IMR-90 (cell line): ENCODE measurements around the gene EXT2. TPM values are rescaled to one million over a fixed set of nuclear protein-coding genes. Genes with fewer than 3 reads are reported as not detected.
A peak's percentile ranks its signal among the peaks of the same experiment; 100 is the strongest.

ENCODE experiments used
- ATAC-seq: fragments of 200-7000 bp; cut with Tn5 transposase; 2 replicates; pipeline ENCODE4 v1.9.1; 2020; ENCODE audit warnings: low read depth, mild to moderate bottlenecking, moderate library complexity
- BruUV-seq: library from RNA; stranded (reverse); fragments of 400-500 nt; replicated peaks from 2 replicates; lab custom pipeline; 2021; lab: Mats Ljungman, UMichigan
- CTCF ChIA-PET: fragments of 300-600 bp; formaldehyde crosslinking; extraction: SDS; loops from one replicate; lab custom pipeline; 2021; ENCODE audit warnings: antibody characterized with exemption; lab: Yijun Ruan, JAX
- POLR2A ChIA-PET: fragments of 300-600 bp; sonication (Branson Sonifier 250); formaldehyde crosslinking; loops from one replicate; lab custom pipeline; 2022; ENCODE audit warnings: antibody characterized with exemption; ENCODE audit not compliant: unreplicated experiment; lab: Charles Lee
- DNase-seq: peaks from one replicate; pipeline ENCODE4 v3.0.0; 2013
- H2AFZ ChIP-seq: replicated peaks from 2 replicates; pipeline ENCODE3; 2013; ENCODE audit warnings: low read length, mild to moderate bottlenecking; ENCODE audit not compliant: poor library complexity
- H2AK5ac ChIP-seq: 2 replicates; pipeline ENCODE4 v1.6.1; 2013; ENCODE audit warnings: low read depth, low read length, inconsistent platforms
- H2AK9ac ChIP-seq: replicated peaks from 2 replicates; pipeline ENCODE3; 2013; ENCODE audit warnings: mild to moderate bottlenecking, low read depth, low read length, moderate library complexity; ENCODE audit not compliant: poor library complexity
- H2BK120ac ChIP-seq: 2 replicates; pipeline ENCODE4 v1.6.1; 2013; ENCODE audit warnings: low read depth, low read length, inconsistent platforms
- H2BK15ac ChIP-seq: 3 replicates; pipeline ENCODE4 v1.6.1; 2013; ENCODE audit warnings: low read depth, low read length, inconsistent platforms
- H2BK20ac ChIP-seq: 2 replicates; pipeline ENCODE4 v1.6.1; 2013; ENCODE audit warnings: low read depth, mild to moderate bottlenecking, inconsistent platforms, low read length, moderate library complexity
- H2BK5ac ChIP-seq: 2 replicates; pipeline ENCODE4 v1.6.1; 2013; ENCODE audit warnings: mild to moderate bottlenecking, low read depth, low read length, inconsistent platforms; ENCODE audit not compliant: poor library complexity, severe bottlenecking
- H3K14ac ChIP-seq: replicated peaks from 2 replicates; pipeline ENCODE4 v1.6.1; 2013; ENCODE audit warnings: low read depth, low read length, inconsistent platforms
- H3K18ac ChIP-seq: 2 replicates; pipeline ENCODE4 v1.6.1; 2013; ENCODE audit warnings: low read depth, low read length, control low read depth
- H3K23ac ChIP-seq: 2 replicates; pipeline ENCODE4 v1.6.1; 2013; ENCODE audit warnings: low read depth, low read length, inconsistent platforms
- H3K27ac ChIP-seq: 2 replicates; pipeline ENCODE4 v1.5.1; 2013; ENCODE audit warnings: mild to moderate bottlenecking, control low read depth, low read length; ENCODE audit not compliant: insufficient read depth
- H3K27me3 ChIP-seq: 2 replicates; pipeline ENCODE4 v1.6.1; 2013; ENCODE audit warnings: low read length; ENCODE audit not compliant: control insufficient read depth, insufficient read depth
- H3K36me3 ChIP-seq: 2 replicates; pipeline ENCODE4 v1.6.1; 2013; ENCODE audit warnings: low read length, mixed read lengths; ENCODE audit not compliant: control insufficient read depth, insufficient read depth
- H3K4ac ChIP-seq: 2 replicates; pipeline ENCODE4 v1.6.1; 2013; ENCODE audit warnings: low read depth, low read length, inconsistent platforms
- H3K4me1 ChIP-seq: 2 replicates; pipeline ENCODE4 v1.6.1; 2013; ENCODE audit warnings: low read length, mixed read lengths; ENCODE audit not compliant: control insufficient read depth, insufficient read depth
- H3K4me2 ChIP-seq: 2 replicates; pipeline ENCODE4 v1.6.1; 2013; ENCODE audit warnings: low read depth, mild to moderate bottlenecking, control low read depth, low read length, moderate library complexity
- H3K4me3 ChIP-seq: 2 replicates; pipeline ENCODE4 v1.5.1; 2013; ENCODE audit warnings: low read depth, mild to moderate bottlenecking, control low read depth, low read length, moderate library complexity; ENCODE audit not compliant: insufficient read depth
- H3K56ac ChIP-seq: 2 replicates; pipeline ENCODE4 v1.6.1; 2013; ENCODE audit warnings: low read length, inconsistent platforms; ENCODE audit not compliant: insufficient read depth; ENCODE audit errors: extremely low read depth
- H3K79me1 ChIP-seq, 2 experiments: 2 replicates each; pipeline ENCODE4 v1.6.1; 2013; ENCODE audit warnings: low read length in 2 of 2, inconsistent platforms in 1 of 2, low read depth in 1 of 2
- H3K9ac ChIP-seq: 2 replicates; pipeline ENCODE4 v1.6.1; 2013; ENCODE audit warnings: low read depth, low read length, control low read depth
- H3K9me1 ChIP-seq: 2 replicates; pipeline ENCODE4 v1.6.1; 2013; ENCODE audit warnings: low read length, inconsistent platforms; ENCODE audit not compliant: insufficient read depth
- H3K9me3 ChIP-seq: 2 replicates; pipeline ENCODE4 v1.6.1; 2013; ENCODE audit warnings: low read length; ENCODE audit not compliant: control insufficient read depth, insufficient read depth
- H4K20me1 ChIP-seq: 2 replicates; pipeline ENCODE4 v1.6.1; 2013; ENCODE audit warnings: low read length, inconsistent platforms; ENCODE audit not compliant: insufficient read depth
- H4K5ac ChIP-seq: 2 replicates; pipeline ENCODE4 v1.6.1; 2013; ENCODE audit warnings: mild to moderate bottlenecking, low read depth, low read length, control low read depth
- H4K8ac ChIP-seq, 2 experiments: 2 replicates each; pipeline ENCODE4 v1.6.1; 2013; ENCODE audit warnings: low read depth in 2 of 2, low read length in 2 of 2, control low read depth in 1 of 2, inconsistent platforms in 1 of 2
- H4K91ac ChIP-seq: 2 replicates; pipeline ENCODE4 v1.6.1; 2013; ENCODE audit warnings: low read depth, low read length, inconsistent platforms; ENCODE audit not compliant: insufficient read depth
- BHLHE40 ChIP-seq: fragments of 150-350 bp; IDR thresholded peaks from 2 replicates; pipeline ENCODE4 v1.6.1; 2016; ENCODE audit warnings: mild to moderate bottlenecking, low read depth, low read length
- CEBPB ChIP-seq: IDR thresholded peaks from 2 replicates; pipeline ENCODE4 v1.6.1; 2012; ENCODE audit warnings: low read depth, low read length, improper control_type of control experiment
- CHD1 ChIP-seq: IDR thresholded peaks from 2 replicates; pipeline ENCODE4 v1.6.1; 2012; ENCODE audit warnings: low read depth, low read length, improper control_type of control experiment
- CTCF ChIP-seq: conservative IDR thresholded peaks from 2 replicates; pipeline ENCODE4 v1.5.1; 2012; ENCODE audit warnings: mild to moderate bottlenecking, low read depth, low read length, improper control_type of control experiment
- ELK1 ChIP-seq: fragments of 150-350 bp; IDR thresholded peaks from 2 replicates; pipeline ENCODE4 v1.6.1; 2016; ENCODE audit warnings: low read depth, mild to moderate bottlenecking, low read length, moderate library complexity, borderline replicate concordance
- FOS ChIP-seq: fragments of 150-350 bp; IDR thresholded peaks from 2 replicates; pipeline ENCODE4 v1.6.1; 2016; ENCODE audit warnings: low read depth, low read length
- MXI1 ChIP-seq: IDR thresholded peaks from 2 replicates; pipeline ENCODE4 v1.6.1; 2012; ENCODE audit warnings: low read depth, mild to moderate bottlenecking, low read length, moderate library complexity, borderline replicate concordance
- NFE2L2 ChIP-seq: fragments of 150-350 bp; IDR thresholded peaks from 2 replicates; pipeline ENCODE4 v1.6.1; 2016; ENCODE audit warnings: low read depth, mild to moderate bottlenecking, low read length
- POLR2A ChIP-seq: IDR thresholded peaks from 2 replicates; pipeline ENCODE4 v1.6.1; 2012; ENCODE audit warnings: mild to moderate bottlenecking, low read depth, low read length
- RAD21 ChIP-seq: IDR thresholded peaks from 2 replicates; pipeline ENCODE4 v1.6.1; 2012; ENCODE audit warnings: low read length, improper control_type of control experiment
- RCOR1 ChIP-seq: IDR thresholded peaks from 2 replicates; pipeline ENCODE4 v1.6.1; 2012; ENCODE audit warnings: mild to moderate bottlenecking, low read length, improper control_type of control experiment; ENCODE audit not compliant: insufficient replicate concordance
- RFX5 ChIP-seq: IDR thresholded peaks from 2 replicates; pipeline ENCODE4 v1.8.0; 2012; ENCODE audit warnings: low read depth, mild to moderate bottlenecking, low read length, moderate library complexity
- SMC3 ChIP-seq: fragments of 150-350 bp; IDR thresholded peaks from 2 replicates; pipeline ENCODE4 v1.6.1; 2016; ENCODE audit warnings: low read depth, mild to moderate bottlenecking, antibody characterized with exemption, low read length, moderate library complexity
- USF2 ChIP-seq: fragments of 150-350 bp; IDR thresholded peaks from 2 replicates; pipeline ENCODE4 v1.6.1; 2017; ENCODE audit warnings: mild to moderate bottlenecking, antibody characterized with exemption, low read length, low read depth
- WGBS, 2 experiments: methylation state at CpG; one replicate each; pipeline versions ENCODE4 v1.1.5 to v1.1.7; 2013; ENCODE audit warnings: missing lambda C conversion rate in 2 of 2; ENCODE audit not compliant: insufficient read length in 1 of 2; ENCODE audit errors: extremely low coverage in 2 of 2; 5-methylcytosine and 5-hydroxymethylcytosine counted together
- dilution Hi-C: fragments of 300-500 bp; cut with HindIII; formaldehyde crosslinking; loops from one replicate; pipeline ENCODE4 v1.14.3; 2018; ENCODE audit warnings: low sequenced_read_pairs; ENCODE audit not compliant: unreplicated experiment
- in situ Hi-C: fragments of 300-500 bp; cut with MboI; formaldehyde crosslinking; loops from 3 replicates; pipeline ENCODE4 v1.14.3; 2019; ENCODE audit warnings: low sequenced_read_pairs, inconsistent platforms, mixed read lengths
- intact Hi-C: fragments of 100-400 bp; cut with micrococcal nuclease; formaldehyde crosslinking; loops from 2 replicates; pipeline ENCODE4 v1.10.0; 2022
- polyA plus RNA-seq, 3 experiments: library from polyadenylated mRNA; depleted of rRNA; stranded (reverse); fragments of >200 nt; gene quantifications; 2 replicates each; pipeline ENCODE4 v1.2.3, GENCODE V29; 2012; ENCODE audit warnings: low replicate concordance in 1 of 3
- total RNA-seq: library from RNA; depleted of rRNA; stranded (reverse); fragments of >200 nt; gene quantifications from 2 replicates; pipeline ENCODE4 v1.2.3, GENCODE V29; 2012

Gene EXT2
- total and polyA plus RNA-seq, 2 of the 4 experiments (the other 2 are of a cell fraction): 75.0 to 85.3 TPM

- 0 out of 2 replicates have a peak overlapping the region, but pooled peaks have one; percentile 39 for H3K4me2 ChIP-seq
- intact Hi-C loops (loop anchor here (1.0 kb wide), 1 partner anchor 44 kb away; no protein-coding TSS in a partner anchor), in situ Hi-C loops (no loop called here), dilution Hi-C loops (no loop called here)
- H3K56ac ChIP-seq: peak overlapping the region; percentile 41; the same call in 1 of the 2 replicates
- H3K9me1 ChIP-seq: peaks cover 11% of the 10 kb centered on the region
- no peak overlapping the region for H3K4me3 ChIP-seq
- H4K8ac ChIP-seq: peak overlapping the region; percentile 60 to 74; a peak in 3 of 4 replicates
- H3K27me3 ChIP-seq: no peaks in the 10 kb centered on the region
- H3K18ac ChIP-seq: peak overlapping the region; percentile 71
- H2AK5ac ChIP-seq: peak overlapping the region; percentile 89
- CTCF ChIA-PET: interaction anchor here (0.6 to 1.0 kb wide), 3 partner anchors 23 to 65 kb away, joined by 3 to 4 read pairs (median 4); no protein-coding TSS in a partner anchor
- peak overlapping the region; percentile 6 for H2AFZ ChIP-seq
- H2AK9ac ChIP-seq: peak overlapping the region; percentile 51
- POLR2A ChIA-PET: no interaction called here
- peak overlapping the region; percentile 51 for H3K27ac ChIP-seq
- peak overlapping the region; percentile 97 for H3K4ac ChIP-seq
- peak overlapping the region; percentile 77; the same call in 2 of the 3 replicates for H2BK15ac ChIP-seq
- H2BK5ac ChIP-seq: peak overlapping the region; percentile 68
- H4K5ac ChIP-seq: peak overlapping the region; percentile 24
- no TSS peak for BruUV-seq
- peaks cover 26% of the 10 kb centered on the region for H3K4me1 ChIP-seq
- peak overlapping the region; percentile 82 for H3K23ac ChIP-seq
- no peaks in the 10 kb centered on the region for H3K9me3 ChIP-seq
- peak overlapping the region; percentile 80; the same call in 1 of the 2 replicates for H3K14ac ChIP-seq
- DNase-seq: peak; percentile 46
- peak overlapping the region; percentile 95 for H4K91ac ChIP-seq
- H3K36me3 ChIP-seq: 0 out of 2 replicates have a peak, but pooled peaks cover 4% of the 10 kb centered on the region
- no peaks in the 10 kb centered on the region for H4K20me1 ChIP-seq
- WGBS, 2 experiments: no CpG with 5 or more reads among the region's 6 CpGs
- H2BK20ac ChIP-seq: peak overlapping the region; percentile 98
- peak overlapping the region; percentile 97 for H2BK120ac ChIP-seq
- H3K9ac ChIP-seq: no peak overlapping the region
- peaks cover 0 to 11% of the 10 kb centered on the region in 2 experiments; a peak in 2 of 4 replicates for H3K79me1 ChIP-seq
- peak; percentile 65 for ATAC-seq
- TF ChIP-seq RFX5: no peak
- no peak for TF ChIP-seq FOS
- TF ChIP-seq CEBPB: no peak
- no peak for TF ChIP-seq RAD21
- no peak for TF ChIP-seq POLR2A
- no peak for TF ChIP-seq NFE2L2
- TF ChIP-seq USF2: no peak
- no peak for TF ChIP-seq SMC3
- no peak for TF ChIP-seq BHLHE40
- no peak for TF ChIP-seq RCOR1
- TF ChIP-seq ELK1: no peak
- no peak for TF ChIP-seq CHD1
- no peak for TF ChIP-seq MXI1
- TF ChIP-seq CTCF: no peak
Measured at GRCh38 chr11:44243595-44244343, 148.3 kb downstream of the EXT2 start.
